Cardiac fibroblast (primary cell): ENCODE results near the gene RBP3.

Experiments used
- DNase-seq, 2 donors: peaks; one replicate each; pipeline versions ENCODE4 v3.0.0 to v3.0.0-alpha.2; 2010; ENCODE audit warnings: low read depth in 2 of 2
- H3K4me3 ChIP-seq, 2 donors: replicated peaks in 1 of 2; 1 replicate in 1 of 2; 2 replicates in 1 of 2; pipeline ENCODE4 v1.5.1; 2011; ENCODE audit warnings: low read depth in 2 of 2, low read length in 2 of 2, mild to moderate bottlenecking in 2 of 2, moderate library complexity in 1 of 2
- CTCF ChIP-seq: IDR thresholded peaks from one replicate; pipeline ENCODE4 v1.5.1; 2011; ENCODE audit warnings: low read depth, mild to moderate bottlenecking, low read length, inconsistent platforms

Gene RBP3

DNA sequence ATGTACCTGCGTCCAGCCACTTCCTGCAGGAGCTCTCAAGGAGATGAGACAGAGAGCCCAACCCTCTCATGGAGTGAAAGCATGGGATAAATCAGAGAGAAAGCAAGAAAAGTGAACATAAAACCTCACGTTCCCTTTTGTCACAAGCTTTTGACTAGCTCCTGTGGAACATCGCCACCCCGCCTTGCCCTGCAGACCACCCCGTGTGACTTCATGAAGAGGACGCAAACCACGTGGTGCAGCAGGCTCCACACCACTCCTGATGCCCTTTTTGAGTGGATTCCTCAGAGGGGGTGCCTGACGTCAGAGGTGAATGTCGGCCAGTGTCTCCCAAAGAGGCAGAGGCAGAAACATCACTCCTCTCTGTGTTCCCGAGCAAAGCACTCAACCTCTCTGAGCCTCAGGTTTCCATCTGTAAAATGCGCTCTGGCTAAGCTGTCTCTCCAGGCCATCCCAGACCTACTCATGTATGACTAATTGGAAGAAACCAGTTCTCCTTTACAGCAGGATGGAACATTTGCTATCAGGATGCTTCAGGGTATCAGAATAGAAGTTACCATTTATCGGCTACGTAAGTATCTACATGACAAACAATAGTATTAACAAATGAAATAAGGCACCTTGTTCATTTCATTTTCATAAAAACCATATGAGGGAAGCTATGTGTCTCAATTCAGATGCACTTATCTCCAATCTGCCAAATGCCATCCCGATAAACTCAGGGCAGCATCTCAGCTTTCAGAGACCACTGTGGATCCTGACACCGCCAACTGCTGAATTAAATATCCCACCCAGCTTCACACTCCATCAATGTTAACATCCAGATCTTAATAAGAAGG is 30.7 kb downstream of the RBP3 start:
- TF ChIP-seq CTCF: no peak
- no peak for DNase-seq
- no peak overlapping the region for H3K4me3 ChIP-seq

GRCh38 chr10:47379445-47379785 is 31.3 kb downstream of the RBP3 start:
- no peak for DNase-seq
- no peak overlapping the region for H3K4me3 ChIP-seq
- no peak for TF ChIP-seq CTCF

- no peak for TF ChIP-seq CTCF
- DNase-seq: no peak
- no peak overlapping the region for H3K4me3 ChIP-seq
These were observed 31.7 kb downstream of the RBP3 start for GRCh38 chr10:47379901-47380300.

DNA sequence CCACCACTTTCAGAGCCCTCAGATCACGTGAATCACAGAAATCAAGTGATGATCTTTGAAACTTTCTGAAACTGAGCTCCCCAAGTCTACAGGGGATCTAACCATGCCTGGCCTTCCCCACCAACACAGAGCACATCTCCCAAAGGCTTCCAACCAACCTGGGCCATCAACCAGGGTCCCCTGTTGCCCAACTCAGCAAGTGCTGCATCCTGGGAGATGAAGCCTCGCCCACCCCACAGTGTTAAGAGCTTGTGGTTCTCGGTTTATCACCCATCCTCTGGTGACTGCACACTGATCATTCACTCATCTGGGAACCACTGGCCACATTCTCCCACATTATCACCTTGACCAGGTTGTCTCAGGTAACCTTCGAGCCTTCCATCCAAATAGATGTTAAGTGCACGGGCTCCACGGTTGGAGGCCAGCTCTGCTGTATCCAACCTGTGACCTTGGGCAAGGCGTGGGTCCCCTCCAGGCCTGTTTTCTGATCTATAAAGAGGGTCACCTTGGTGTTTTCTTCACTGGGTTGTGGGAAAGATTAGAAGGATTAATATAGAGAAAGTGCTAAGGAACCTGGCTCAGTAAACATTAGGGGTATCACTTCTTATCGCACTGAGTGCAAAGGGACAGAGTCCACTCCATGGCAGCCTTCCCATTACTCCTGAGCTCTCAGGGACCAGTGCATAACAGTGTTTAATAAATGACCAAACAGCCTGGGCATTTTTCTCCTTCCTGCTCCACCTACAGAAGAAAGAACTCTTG is 32.4 kb downstream of the RBP3 start:
- no peak overlapping the region for H3K4me3 ChIP-seq
- no peak for DNase-seq
- TF ChIP-seq CTCF: no peak

- no peak for TF ChIP-seq CTCF
- DNase-seq: no peak
These were observed 32.9 kb downstream of the RBP3 start for GRCh38 chr10:47381103-47381395.

DNA sequence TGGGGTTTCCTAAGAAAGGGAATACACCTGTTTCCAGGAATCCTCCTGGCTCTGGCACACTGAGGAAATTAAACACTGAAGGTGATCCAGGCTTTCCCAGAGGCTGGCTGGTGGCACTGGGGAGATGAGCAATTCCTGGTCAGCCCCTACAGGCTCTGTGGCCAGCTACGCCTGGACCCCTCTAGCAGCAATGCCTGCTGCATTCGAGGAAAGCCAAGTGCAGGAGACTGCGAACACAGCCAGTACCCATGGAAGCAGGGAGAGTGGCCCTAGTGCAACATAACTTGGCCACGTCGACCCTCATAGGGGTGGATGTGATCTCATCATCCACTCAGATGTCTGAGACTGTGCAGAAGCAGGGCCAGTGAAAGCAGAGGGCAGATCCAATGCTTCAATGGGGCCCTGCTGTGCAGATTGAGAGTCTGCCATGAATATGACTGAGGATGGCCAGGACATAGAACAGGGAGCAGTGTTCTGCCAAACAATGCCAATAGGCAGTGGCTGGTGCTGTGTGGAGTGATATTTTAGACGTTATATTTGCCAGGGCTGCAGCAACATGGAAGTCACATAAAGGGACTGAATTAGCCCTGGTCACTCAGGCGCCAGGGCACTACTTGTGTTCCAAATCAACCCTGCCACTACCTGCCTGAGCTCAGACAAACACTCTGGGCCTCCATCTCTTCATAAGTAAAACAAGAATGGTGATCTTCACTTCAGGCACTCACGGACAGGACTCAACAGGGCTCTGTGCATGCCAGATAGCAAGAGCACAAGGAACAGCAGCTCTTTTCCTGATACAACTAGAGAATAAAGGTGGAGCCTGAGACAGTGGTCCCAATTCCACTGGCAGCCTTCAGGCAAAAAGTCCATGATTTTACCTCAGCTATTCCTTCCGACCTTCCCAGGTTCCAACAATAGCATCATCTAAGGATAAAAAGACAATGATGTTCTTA is 33.5 kb downstream of the RBP3 start:
- H3K4me3 ChIP-seq: no peak overlapping the region
- no peak for DNase-seq
- no peak for TF ChIP-seq CTCF

More at GRCh38 chr10:47381103-47381395, 32.9 kb downstream of the RBP3 start:
- no peak overlapping the region for H3K4me3 ChIP-seq
